GM12892 (cell line): ENCODE data around the gene GRB2.

Experiments used
- POLR2A ChIP-seq: IDR thresholded peaks from 2 replicates; pipeline ENCODE4 v1.6.1; 2011; ENCODE audit warnings: low read depth, low read length, control low read depth
- POLR2AphosphoS5 ChIP-seq: IDR thresholded peaks from 2 replicates; pipeline ENCODE4 v1.6.1; 2011; ENCODE audit warnings: low read depth, low read length, control low read depth
- TAF1 ChIP-seq: IDR thresholded peaks from 2 replicates; pipeline ENCODE4 v1.6.1; 2011; ENCODE audit warnings: low read depth, mild to moderate bottlenecking, control low read depth, low read length, borderline replicate concordance

DNA sequence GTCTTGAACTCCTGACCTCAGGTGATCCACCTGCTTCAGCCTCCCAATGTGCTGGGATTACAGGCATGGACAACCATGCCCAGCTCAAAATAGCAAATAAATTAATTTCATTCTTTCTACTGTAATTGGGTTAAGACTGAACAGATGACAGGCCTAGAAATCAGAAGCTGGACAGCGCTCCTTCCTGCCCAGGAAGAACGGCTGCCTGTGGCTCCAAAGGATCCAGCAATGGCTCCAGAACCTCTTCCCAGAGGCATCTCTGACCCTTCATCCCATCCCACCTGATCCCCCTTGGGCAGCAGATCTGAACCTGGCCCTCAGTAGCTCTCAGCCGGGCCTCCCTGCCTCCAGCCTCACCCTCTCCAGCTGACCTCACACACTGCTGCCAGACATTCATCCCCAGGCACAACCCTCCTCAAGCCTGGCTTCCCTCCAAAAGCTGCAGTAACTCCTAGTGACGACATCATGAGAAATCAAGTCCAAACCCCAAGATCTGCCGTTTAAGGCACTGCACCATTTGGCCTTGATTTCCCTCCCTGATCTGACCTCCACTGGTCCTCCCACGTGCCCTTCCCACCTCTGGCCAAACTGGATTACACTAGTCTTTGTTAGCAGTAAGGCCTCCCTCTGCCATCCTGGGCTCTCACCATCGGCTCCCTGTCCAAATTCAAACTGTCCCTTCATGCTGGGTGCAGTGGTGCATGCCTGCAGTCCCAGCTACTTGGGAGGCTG is 131.3 kb downstream of the GRB2 start:
- TF ChIP-seq POLR2A (no peak), POLR2AphosphoS5 (peak; percentile 19; the same call in 1 of the 2 replicates), TAF1 (no peak)
